K562 (cell line): ENCODE results near the gene LRRC49. TPM values are rescaled to one million over a fixed set of nuclear protein-coding genes. Genes with fewer than 3 reads are reported as not detected.

Experiments used
- ATAC-seq: fragments of 200-7000 bp; cut with Tn5 transposase; 3 replicates; pipeline ENCODE4 v1.9.1; 2020; ENCODE audit warnings: moderate library complexity
- BruUV-seq: library from RNA; stranded (reverse); fragments of 400-500 nt; replicated peaks from 2 replicates; lab custom pipeline; 2021; lab: Mats Ljungman, UMichigan
- CTCF ChIA-PET: fragments of 300-600 bp; formaldehyde crosslinking; extraction: SDS; loops from one replicate; lab custom pipeline; 2021; ENCODE audit warnings: low intra/inter-chr PET ratio; lab: Yijun Ruan, JAX
- POLR2A ChIA-PET: fragments of 300-600, 350-650 bp; sonication (Branson Sonifier 250); formaldehyde crosslinking; extraction: SDS; loops from one replicate; lab custom pipeline; 2021; ENCODE audit warnings: antibody characterized with exemption, inconsistent platforms; lab: Yijun Ruan, JAX
- DNase-seq, 4 experiments: peaks; one replicate each; pipeline versions ENCODE4 v3.0.0 to v3.0.0-alpha.2; 2011 to 2018; ENCODE audit warnings: low spot score in 3 of 4, mixed read lengths in 3 of 4; ENCODE audit errors: extremely low read depth in 1 of 4
- FAIRE-seq: peaks from 2 replicates; lab custom pipeline; 2011; peaks lifted over from hg19 to GRCh38; lab: Jason Lieb, UNC
- H2AFZ ChIP-seq: 2 replicates; pipeline ENCODE4 v1.6.0; 2011; ENCODE audit warnings: low read depth, low read length, control low read depth, inconsistent platforms
- H3K27ac ChIP-seq: fragments of 200-600 bp; 3 replicates; pipeline ENCODE4 v1.8.0; 2011; ENCODE audit warnings: low read depth, mild to moderate bottlenecking, control low read depth, inconsistent platforms, low read length, moderate library complexity, mixed read lengths; ENCODE audit errors: extremely low read depth
- H3K27me3 ChIP-seq, 2 experiments: fragments of 300-600 bp in 1 of 2; 2 replicates in 1 of 2; 3 replicates in 1 of 2; pipeline versions ENCODE4 v1.6.0 to v1.8.0; 2011; ENCODE audit warnings: inconsistent platforms in 2 of 2, low read length in 2 of 2, mild to moderate bottlenecking in 1 of 2, mixed read lengths in 1 of 2, moderate library complexity in 1 of 2; ENCODE audit not compliant: control insufficient read depth in 2 of 2, insufficient read depth in 2 of 2
- H3K36me3 ChIP-seq: fragments of 300-600 bp; 3 replicates; pipeline ENCODE4 v1.8.0; 2011; ENCODE audit warnings: mild to moderate bottlenecking, low read length, inconsistent platforms; ENCODE audit not compliant: control insufficient read depth, insufficient read depth
- H3K4me1 ChIP-seq, 2 experiments: fragments of 200-600 bp in 1 of 2; replicated peaks in 1 of 2; 2 replicates in 1 of 2; 3 replicates in 1 of 2; pipeline versions ENCODE4 v1.5.1 to v1.8.0; 2011; ENCODE audit warnings: inconsistent platforms in 2 of 2, low read length in 2 of 2, mild to moderate bottlenecking in 1 of 2, mixed read lengths in 1 of 2, moderate library complexity in 1 of 2; ENCODE audit not compliant: control insufficient read depth in 2 of 2, insufficient read depth in 2 of 2
- H3K4me2 ChIP-seq: 2 replicates; pipeline ENCODE4 v1.6.1; 2011; ENCODE audit warnings: low read length, control low read depth, inconsistent platforms, mixed read lengths; ENCODE audit not compliant: insufficient read depth
- H3K4me3 ChIP-seq: fragments of 200-600 bp; sonication (generic), shearing (Covaris generic); 2 replicates; pipeline ENCODE4 v1.5.1; 2016; ENCODE audit warnings: control low read depth, inconsistent platforms
- H3K79me2 ChIP-seq: fragments of 200-600 bp; 3 replicates; pipeline ENCODE4 v1.8.0; 2011; ENCODE audit warnings: low read length, inconsistent platforms; ENCODE audit not compliant: control insufficient read depth, insufficient read depth
- H3K9ac ChIP-seq, 2 experiments: 2 replicates each; pipeline versions ENCODE4 v1.6.0 to v1.6.1; 2011; ENCODE audit warnings: low read depth in 2 of 2, low read length in 2 of 2, control low read depth in 1 of 2, inconsistent platforms in 1 of 2, mild to moderate bottlenecking in 1 of 2, mixed read lengths in 1 of 2; ENCODE audit not compliant: insufficient read depth in 1 of 2
- H3K9me1 ChIP-seq: one replicate; pipeline ENCODE4 v1.6.0; 2011; ENCODE audit warnings: inconsistent platforms, mild to moderate bottlenecking, low read length, moderate library complexity; ENCODE audit not compliant: control insufficient read depth, insufficient read depth
- H3K9me3 ChIP-seq: replicated peaks from 2 replicates; pipeline ENCODE4 v1.5.1; 2011; ENCODE audit warnings: low read depth, low read length, inconsistent platforms; ENCODE audit not compliant: control insufficient read depth, insufficient read depth
- H4K20me1 ChIP-seq: replicated peaks from 2 replicates; pipeline ENCODE4 v1.6.1; 2011; ENCODE audit warnings: low read length, inconsistent platforms, mixed read lengths; ENCODE audit not compliant: control insufficient read depth, insufficient read depth
- CHD4 ChIP-seq: fragments of 200-600 bp; sonication (generic); IDR thresholded peaks from 3 replicates; pipeline ENCODE4 v1.6.1; 2012; ENCODE audit warnings: low read depth, mild to moderate bottlenecking, mixed read lengths, low read length, inconsistent platforms; ENCODE audit not compliant: insufficient read depth, insufficient replicate concordance, poor library complexity, severe bottlenecking
- CTCF ChIP-seq, 3 experiments: IDR thresholded peaks in 2 of 3; conservative IDR thresholded peaks in 1 of 3; 2 replicates each; pipeline ENCODE4 v1.5.1; 2011 to 2012; ENCODE audit warnings: low read length in 3 of 3, mild to moderate bottlenecking in 3 of 3, control low read depth in 2 of 3, improper control_type of control experiment in 1 of 3, inconsistent platforms in 1 of 3, low read depth in 1 of 3, mixed read lengths in 1 of 3, moderate library complexity in 1 of 3; ENCODE audit not compliant: insufficient read depth in 2 of 3
- KDM2B ChIP-seq: fragments of 250-450 bp; sonication (Bioruptor Pico); IDR thresholded peaks from 2 replicates; pipeline ENCODE4 v1.8.0; 2021; ENCODE audit warnings: mild to moderate bottlenecking, moderate library complexity
- KDM5B ChIP-seq: fragments of 200-600 bp; sonication (generic); IDR thresholded peaks from 2 replicates; pipeline ENCODE4 v1.6.1; 2012; ENCODE audit warnings: low read depth, mild to moderate bottlenecking, moderate library complexity, low read length, control low read depth, inconsistent platforms; ENCODE audit not compliant: insufficient replicate concordance
- MECOM ChIP-seq: fragments of 250-450 bp; sonication (Bioruptor Pico); IDR thresholded peaks from 2 replicates; pipeline ENCODE4 v1.8.0; 2022; ENCODE audit warnings: inconsistent platforms
- MED1 ChIP-seq: sonication (generic); formaldehyde crosslinking; IDR thresholded peaks from 2 replicates; pipeline ENCODE4 v1.8.1; 2023; ENCODE audit warnings: missing genetic modification reagents, borderline replicate concordance
- MNT ChIP-seq, 2 experiments: fragments of 450-650 bp; conservative IDR thresholded peaks; 2 replicates each; pipeline ENCODE4 v1.6.1; 2017; ENCODE audit warnings: mild to moderate bottlenecking in 2 of 2, moderate library complexity in 2 of 2
- MTA2 ChIP-seq: fragments of 450-650 bp; IDR thresholded peaks from 2 replicates; pipeline ENCODE4 v1.6.1; 2016; ENCODE audit warnings: low read depth
- ZNF224 ChIP-seq: sonication (generic); formaldehyde crosslinking; IDR thresholded peaks from 2 replicates; pipeline ENCODE4 v1.8.0; 2022; ENCODE audit warnings: mild to moderate bottlenecking, missing genetic modification reagents
- WGBS: fragments of 100-300 bp; shearing (Covaris generic); methylation state at CpG from one replicate; pipeline ENCODE4 v1.1.6; 2016; ENCODE audit warnings: low coverage, mixed read lengths; ENCODE audit not compliant: insufficient coverage; ENCODE audit errors: missing lambda C conversion rate; 5-methylcytosine and 5-hydroxymethylcytosine counted together
- in situ Hi-C: fragments of 300-500 bp; cut with MboI; formaldehyde crosslinking; loops from 4 replicates; pipeline ENCODE4 v1.15.0; 2018; ENCODE audit warnings: inconsistent platforms, mixed read lengths
- intact Hi-C: fragments of 100-400 bp; cut with micrococcal nuclease; formaldehyde crosslinking; loops from 2 replicates; pipeline ENCODE4 v1.14.2; 2022
- polyA plus RNA-seq, 8 experiments: library from polyadenylated mRNA; depleted of rRNA in 4 of 8; stranded (reverse) in 5 of 8; unstranded in 3 of 8; fragments of >200 nt; fragmentation: Nextera tagmentation in 2 of 8; fragmentation: Illumina TruSeq in 1 of 8; extraction: Ambion mirVana in 2 of 8; extraction: Trizol in 1 of 8; gene quantifications; 2 replicates each; pipeline versions ENCODE4 v1.2.1 to v1.2.3, GENCODE V29; 2011 to 2014; ENCODE audit warnings: inconsistent platforms in 1 of 8, missing spikeins in 1 of 8
- total RNA-seq, 7 experiments: library from RNA; depleted of rRNA in 6 of 7; stranded (reverse); fragments of >200 nt in 6 of 7; fragmentation: Illumina TruSeq in 2 of 7; extraction: Trizol in 2 of 7; gene quantifications; 2 replicates each; pipeline versions ENCODE4 v1.2.1 to v1.2.3, GENCODE V29; 2011 to 2021; ENCODE audit warnings: low replicate concordance in 1 of 7
- TF ChIP-seq, protein P1 (sequence below): sonication (generic); formaldehyde crosslinking; IDR thresholded peaks from 2 replicates; pipeline ENCODE4 v1.8.1; 2023; ENCODE audit warnings: mild to moderate bottlenecking, missing genetic modification reagents

The LRRC49 gene
- total and polyA plus RNA-seq, 9 of the 15 experiments (the other 6 are each of a cell fraction or from before 2014, with no cell fraction given) = 0.32 TPM; not detected in 8

DNA sequence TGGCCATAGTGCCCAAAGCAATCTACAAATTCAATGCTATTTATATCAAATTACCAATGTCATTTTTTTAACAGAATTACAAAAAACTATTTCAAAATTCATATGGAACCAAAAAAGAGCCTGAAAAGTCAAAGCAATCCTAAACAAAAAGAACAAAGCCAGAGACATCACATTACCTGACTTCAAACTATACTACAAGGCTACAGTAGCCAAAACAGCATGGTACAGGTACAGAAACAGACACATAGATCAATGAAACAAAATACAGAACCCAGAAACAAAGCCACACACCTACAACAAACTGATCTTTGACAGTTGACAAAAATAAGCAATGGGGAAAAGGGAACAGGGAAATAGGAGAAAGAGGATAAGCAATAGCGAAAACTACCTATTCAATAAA is 196.1 kb downstream of the LRRC49 start:
- in situ Hi-C loops = no loop called here
- no peaks in the 10 kb centered on the region for H4K20me1 ChIP-seq
- no peaks in the 10 kb centered on the region for H3K9me3 ChIP-seq
- H3K79me2 ChIP-seq = no peaks in the 10 kb centered on the region
- H3K27ac ChIP-seq = no peak overlapping the region
- no peaks in the 10 kb centered on the region for H3K36me3 ChIP-seq
- intact Hi-C loops = no loop called here
- ChIA-PET POLR2A (no interaction called here), CTCF (no interaction called here)
- no TSS peak for BruUV-seq
- TF ChIP-seq MED1 (CRISPR knock-in tag) = no peak
- no peak for TF ChIP-seq MNT (conservative IDR thresholded peaks at IDR 0.05)
- TF ChIP-seq CTCF (IDR thresholded peaks at IDR 0.05 in 2 of 3, conservative IDR thresholded peaks at IDR 0.05 in 1 of 3; ENCODE audit: insufficient read depth in 2 of 3, low read depth in 1 of 3, low read length in 3 of 3) = no peak
- no peak for TF ChIP-seq MECOM (CRISPR knock-in tag)
- no peak for TF ChIP-seq ZNF224 (CRISPR knock-in tag)
- TF ChIP-seq MTA2 = no peak
- TF ChIP-seq CHD4 = no peak
- TF ChIP-seq, protein P1, sequence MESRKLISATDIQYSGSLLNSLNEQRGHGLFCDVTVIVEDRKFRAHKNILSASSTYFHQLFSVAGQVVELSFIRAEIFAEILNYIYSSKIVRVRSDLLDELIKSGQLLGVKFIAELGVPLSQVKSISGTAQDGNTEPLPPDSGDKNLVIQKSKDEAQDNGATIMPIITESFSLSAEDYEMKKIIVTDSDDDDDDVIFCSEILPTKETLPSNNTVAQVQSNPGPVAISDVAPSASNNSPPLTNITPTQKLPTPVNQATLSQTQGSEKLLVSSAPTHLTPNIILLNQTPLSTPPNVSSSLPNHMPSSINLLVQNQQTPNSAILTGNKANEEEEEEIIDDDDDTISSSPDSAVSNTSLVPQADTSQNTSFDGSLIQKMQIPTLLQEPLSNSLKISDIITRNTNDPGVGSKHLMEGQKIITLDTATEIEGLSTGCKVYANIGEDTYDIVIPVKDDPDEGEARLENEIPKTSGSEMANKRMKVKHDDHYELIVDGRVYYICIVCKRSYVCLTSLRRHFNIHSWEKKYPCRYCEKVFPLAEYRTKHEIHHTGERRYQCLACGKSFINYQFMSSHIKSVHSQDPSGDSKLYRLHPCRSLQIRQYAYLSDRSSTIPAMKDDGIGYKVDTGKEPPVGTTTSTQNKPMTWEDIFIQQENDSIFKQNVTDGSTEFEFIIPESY (CRISPR knock-in tag) = no peak
- TF ChIP-seq KDM5B = no peak
- no peak for TF ChIP-seq KDM2B (CRISPR knock-in tag)
- no peak for FAIRE-seq
- no peak overlapping the region for H3K4me3 ChIP-seq
- H3K9me1 ChIP-seq = no peaks in the 10 kb centered on the region
- H3K4me2 ChIP-seq = no peak overlapping the region
- 0% methylated on average over 1 of the region's 1 CpG for WGBS
- no peak overlapping the region for H2AFZ ChIP-seq
- H3K27me3 ChIP-seq = no peaks in the 10 kb centered on the region
- no peaks in the 10 kb centered on the region for H3K4me1 ChIP-seq
- no peak for ATAC-seq
- no peak overlapping the region for H3K9ac ChIP-seq
- DNase-seq = no peak
